ENCODE results near the gene SLC25A30.
"Not testable (repeated sequence)": the region's sequence is repeated elsewhere in the genome, so short reads cannot be mapped to it uniquely, and the experiment has no call there.

Gene SLC25A30

DNA sequence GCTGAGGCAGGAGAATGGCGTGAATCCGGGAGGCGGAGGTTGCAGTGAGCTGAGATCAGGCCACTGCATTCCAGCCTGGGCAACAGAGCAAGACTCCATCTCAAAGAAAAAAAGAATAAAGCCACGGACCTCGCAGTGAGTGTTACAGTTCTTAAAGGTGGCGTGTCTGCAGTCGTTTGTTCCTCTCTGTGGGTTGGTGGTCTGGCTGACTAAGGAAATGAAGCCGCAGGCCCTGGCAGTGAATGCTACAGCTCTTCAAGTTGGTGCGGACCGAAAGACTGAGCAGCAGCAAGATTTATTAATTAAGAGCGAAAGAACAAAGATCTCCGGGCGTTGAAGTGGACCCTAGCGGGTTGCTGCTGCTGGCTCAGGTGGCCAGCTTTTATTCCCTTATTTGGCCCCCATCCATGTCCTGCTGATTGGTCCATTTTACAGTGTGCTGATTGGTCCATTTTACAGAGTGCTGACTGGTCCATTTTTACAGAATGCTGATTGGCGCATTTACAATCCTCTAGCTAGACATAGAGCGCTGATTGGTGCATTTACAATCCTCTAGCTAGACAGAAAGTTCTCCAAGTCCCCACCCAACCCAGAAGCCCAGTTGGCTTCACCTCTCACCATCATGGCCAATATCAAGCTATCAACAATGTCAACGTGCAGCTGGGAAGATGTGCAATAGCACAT is 31.1 kb downstream of the SLC25A30 start:
- not testable (repeated sequence) for H3K4me1 ChIP-seq (ENCODE audit: control insufficient read depth, insufficient read depth, low read length); H3K27me3 ChIP-seq (replicated peaks; ENCODE audit: control insufficient read depth, insufficient read depth, low read length); DNase-seq (ENCODE audit: low read depth); H3K4me3 ChIP-seq (ENCODE audit: low read length); H3K36me3 ChIP-seq (ENCODE audit: control insufficient read depth, insufficient read depth, low read length, severe bottlenecking); H3K9me3 ChIP-seq (ENCODE audit: control insufficient read depth, low read length); H3K9ac ChIP-seq (ENCODE audit: low read length)

DNA sequence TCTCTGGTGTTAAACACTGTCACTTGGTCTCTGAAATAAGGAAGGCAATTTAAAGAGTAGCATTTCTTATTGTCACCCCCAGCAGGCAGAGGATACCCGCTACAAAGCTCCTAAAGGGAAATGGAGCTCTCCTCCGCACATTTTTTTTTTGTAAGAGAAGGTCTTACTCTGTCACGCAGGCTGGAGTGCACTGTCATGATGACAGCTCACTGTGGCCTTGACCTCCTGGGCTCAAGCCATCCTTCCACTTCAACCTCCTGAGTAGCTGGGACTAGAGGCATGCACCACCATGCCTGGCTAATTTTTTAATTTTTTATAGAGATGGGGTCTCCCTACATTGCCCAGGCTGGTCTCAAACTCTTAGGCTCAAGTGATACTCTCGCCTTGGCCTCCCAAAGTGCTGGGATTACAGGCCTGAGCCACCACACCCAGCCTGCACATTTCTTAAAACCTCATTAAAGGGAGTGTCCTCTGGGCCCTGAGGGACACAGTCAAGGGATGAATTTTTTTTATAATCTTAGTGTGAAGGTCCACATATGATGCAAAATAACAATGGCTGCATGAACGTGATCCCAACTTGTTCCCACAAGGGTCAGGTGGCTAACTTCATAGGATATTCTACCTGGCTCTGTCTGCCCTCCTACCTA is 32.1 kb downstream of the SLC25A30 start:
- peaks cover 3% of the 10 kb centered on the region for H3K36me3 ChIP-seq (ENCODE audit: control insufficient read depth, insufficient read depth, low read length, severe bottlenecking)
- no peaks in the 10 kb centered on the region for H3K4me1 ChIP-seq (ENCODE audit: control insufficient read depth, insufficient read depth, low read length)
- H3K27me3 ChIP-seq (replicated peaks; ENCODE audit: control insufficient read depth, insufficient read depth, low read length) = no peaks in the 10 kb centered on the region
- no peaks in the 10 kb centered on the region for H3K9me3 ChIP-seq (ENCODE audit: control insufficient read depth, low read length)
- H3K9ac ChIP-seq (ENCODE audit: low read length) = no peak overlapping the region
- no peak for DNase-seq (ENCODE audit: low read depth)
- H3K4me3 ChIP-seq (ENCODE audit: low read length) = no peak overlapping the region

DNA sequence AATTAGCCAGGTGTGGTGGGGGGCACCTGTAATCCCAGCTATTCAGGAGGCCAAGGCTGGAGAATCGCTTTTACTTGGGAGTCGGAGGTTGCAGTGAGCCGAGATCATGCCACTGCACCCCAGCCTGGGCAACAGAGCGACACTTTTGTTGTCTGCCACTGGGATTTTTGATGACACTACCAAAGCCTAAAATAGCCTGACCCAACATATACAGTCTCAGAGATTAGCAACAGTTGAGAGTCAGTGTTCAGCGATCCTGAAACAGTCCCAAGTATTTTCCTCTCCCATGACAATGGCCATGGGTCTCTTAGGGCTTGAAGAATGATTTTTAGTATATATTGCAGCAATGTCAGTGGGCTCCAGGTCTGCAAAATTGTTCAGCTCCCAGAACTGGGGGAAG is 32.9 kb downstream of the SLC25A30 start:
- Histone ChIP-seq H3K27me3 (replicated peaks; ENCODE audit: control insufficient read depth, insufficient read depth, low read length) (no peaks in the 10 kb centered on the region), H3K36me3 (ENCODE audit: control insufficient read depth, insufficient read depth, low read length, severe bottlenecking) (peaks cover 3% of the 10 kb centered on the region), H3K4me3 (ENCODE audit: low read length) (no peak overlapping the region), H3K9ac (ENCODE audit: low read length) (no peak overlapping the region), H3K9me3 (ENCODE audit: control insufficient read depth, low read length) (no peaks in the 10 kb centered on the region), H3K4me1 (ENCODE audit: control insufficient read depth, insufficient read depth, low read length) (no peaks in the 10 kb centered on the region)
- DNase-seq (ENCODE audit: low read depth) = no peak

DNA sequence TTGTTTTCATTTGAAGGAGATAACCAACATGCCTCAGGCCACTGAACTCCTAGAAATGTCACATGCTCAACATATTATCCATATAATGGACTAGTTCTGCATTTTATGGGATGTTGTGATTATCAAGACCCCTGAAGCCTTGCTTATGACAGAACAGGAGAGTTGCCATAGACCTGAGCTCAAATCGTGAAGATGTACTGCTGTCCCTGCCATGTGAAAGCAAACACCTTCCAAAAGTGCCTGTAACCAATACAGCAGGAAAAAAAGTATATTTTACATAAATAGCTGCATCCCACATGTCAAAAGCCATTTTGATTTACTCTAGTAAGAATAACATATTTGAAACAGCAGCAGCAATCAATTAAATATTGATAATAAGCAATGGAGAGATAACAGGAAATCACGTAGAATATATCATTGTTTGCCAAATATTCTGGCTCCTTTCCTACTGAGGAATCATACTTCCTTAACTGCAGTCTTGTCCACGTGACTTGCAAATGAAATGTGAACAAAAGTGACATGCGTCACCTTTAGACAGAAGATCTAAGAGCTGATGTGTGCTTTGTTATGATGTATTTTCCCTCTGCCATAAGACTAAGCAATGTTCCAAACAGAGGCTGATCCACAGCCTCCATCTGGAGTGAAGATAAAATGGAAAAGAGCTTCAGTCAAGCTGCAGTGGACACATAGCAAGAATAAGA is 33.5 kb downstream of the SLC25A30 start:
- Histone ChIP-seq H3K4me3 (ENCODE audit: low read length) (no peak overlapping the region), H3K4me1 (ENCODE audit: control insufficient read depth, insufficient read depth, low read length) (no peaks in the 10 kb centered on the region), H3K36me3 (ENCODE audit: control insufficient read depth, insufficient read depth, low read length, severe bottlenecking) (peaks cover 3% of the 10 kb centered on the region), H3K27me3 (replicated peaks; ENCODE audit: control insufficient read depth, insufficient read depth, low read length) (no peaks in the 10 kb centered on the region), H3K9ac (ENCODE audit: low read length) (no peak overlapping the region), H3K9me3 (ENCODE audit: control insufficient read depth, low read length) (no peaks in the 10 kb centered on the region)
- no peak for DNase-seq (ENCODE audit: low read depth)

DNA sequence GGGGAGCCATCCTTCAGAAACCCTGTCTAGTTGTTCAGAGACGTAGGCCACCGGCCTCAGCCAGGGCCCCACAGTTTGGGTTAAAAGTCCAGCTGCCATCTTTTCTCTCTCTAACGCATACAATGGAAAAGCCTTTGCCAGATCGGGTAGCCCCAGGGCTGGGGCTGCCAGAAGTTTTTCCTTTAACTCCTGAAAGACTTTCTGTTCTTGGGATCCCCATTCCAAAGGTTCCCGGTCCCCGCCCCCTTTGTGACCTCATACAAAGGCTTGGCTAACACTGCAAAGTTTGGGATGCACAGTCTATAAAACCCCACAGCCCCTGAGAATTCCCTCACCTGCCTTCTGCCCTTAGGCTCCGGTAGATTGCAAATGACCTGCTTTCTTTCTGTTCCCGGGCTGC is 35.4 kb downstream of the SLC25A30 start:
- H3K9ac ChIP-seq (ENCODE audit: low read length); H3K36me3 ChIP-seq (ENCODE audit: control insufficient read depth, insufficient read depth, low read length, severe bottlenecking); H3K27me3 ChIP-seq (replicated peaks; ENCODE audit: control insufficient read depth, insufficient read depth, low read length); H3K4me3 ChIP-seq (ENCODE audit: low read length); DNase-seq (ENCODE audit: low read depth); H3K9me3 ChIP-seq (ENCODE audit: control insufficient read depth, low read length); H3K4me1 ChIP-seq (ENCODE audit: control insufficient read depth, insufficient read depth, low read length): not testable (repeated sequence)

DNA sequence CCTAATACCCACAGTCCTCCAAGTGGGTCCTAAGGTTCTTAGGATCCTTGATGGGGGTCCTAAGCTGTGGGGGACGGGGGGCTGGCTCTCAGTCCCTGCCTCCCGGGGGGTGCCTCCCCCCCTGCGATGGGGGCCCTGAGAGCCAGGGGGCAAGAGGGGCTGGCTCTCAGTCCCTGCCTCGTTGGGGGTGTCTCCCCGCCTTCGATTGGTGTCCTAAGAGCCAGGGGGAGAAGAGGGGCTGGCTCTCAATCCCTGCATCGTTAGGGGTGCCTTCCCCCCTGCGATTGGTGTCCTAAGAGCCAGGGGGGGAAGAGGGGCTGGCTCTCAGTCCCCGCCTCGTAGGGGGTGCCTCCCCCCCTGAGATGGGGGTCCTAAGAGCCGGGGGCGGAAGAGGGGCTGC is 37.0 kb downstream of the SLC25A30 start:
- H3K9ac ChIP-seq (ENCODE audit: low read length) = no peak overlapping the region
- H3K4me3 ChIP-seq (ENCODE audit: low read length) = no peak overlapping the region
- no peaks in the 10 kb centered on the region for H3K27me3 ChIP-seq (replicated peaks; ENCODE audit: control insufficient read depth, insufficient read depth, low read length)
- no peaks in the 10 kb centered on the region for H3K4me1 ChIP-seq (ENCODE audit: control insufficient read depth, insufficient read depth, low read length)
- no peak for DNase-seq (ENCODE audit: low read depth)
- H3K9me3 ChIP-seq (ENCODE audit: control insufficient read depth, low read length) = no peaks in the 10 kb centered on the region
- peaks cover 3% of the 10 kb centered on the region for H3K36me3 ChIP-seq (ENCODE audit: control insufficient read depth, insufficient read depth, low read length, severe bottlenecking)

DNA sequence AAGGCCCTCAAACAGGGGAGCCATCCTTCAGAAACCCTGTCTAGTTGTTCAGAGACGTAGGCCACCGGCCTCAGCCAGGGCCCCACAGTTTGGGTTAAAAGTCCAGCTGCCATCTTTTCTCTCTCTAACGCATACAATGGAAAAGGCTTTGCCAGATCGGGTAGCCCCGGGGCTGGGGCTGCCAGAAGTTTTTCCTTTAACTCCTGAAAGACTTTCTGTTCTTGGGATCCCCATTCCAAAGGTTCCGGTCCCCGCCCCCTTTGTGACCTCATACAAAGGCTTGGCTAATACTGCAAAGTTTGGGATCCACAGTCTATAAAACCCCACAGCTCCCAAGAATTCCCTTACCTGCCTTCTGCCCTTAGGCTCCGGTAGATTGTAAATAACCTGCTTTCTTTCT is 37.5 kb downstream of the SLC25A30 start:
- H3K9me3 ChIP-seq (ENCODE audit: control insufficient read depth, low read length); H3K27me3 ChIP-seq (replicated peaks; ENCODE audit: control insufficient read depth, insufficient read depth, low read length); H3K4me3 ChIP-seq (ENCODE audit: low read length); H3K4me1 ChIP-seq (ENCODE audit: control insufficient read depth, insufficient read depth, low read length); DNase-seq (ENCODE audit: low read depth); H3K36me3 ChIP-seq (ENCODE audit: control insufficient read depth, insufficient read depth, low read length, severe bottlenecking); H3K9ac ChIP-seq (ENCODE audit: low read length): not testable (repeated sequence)

DNA sequence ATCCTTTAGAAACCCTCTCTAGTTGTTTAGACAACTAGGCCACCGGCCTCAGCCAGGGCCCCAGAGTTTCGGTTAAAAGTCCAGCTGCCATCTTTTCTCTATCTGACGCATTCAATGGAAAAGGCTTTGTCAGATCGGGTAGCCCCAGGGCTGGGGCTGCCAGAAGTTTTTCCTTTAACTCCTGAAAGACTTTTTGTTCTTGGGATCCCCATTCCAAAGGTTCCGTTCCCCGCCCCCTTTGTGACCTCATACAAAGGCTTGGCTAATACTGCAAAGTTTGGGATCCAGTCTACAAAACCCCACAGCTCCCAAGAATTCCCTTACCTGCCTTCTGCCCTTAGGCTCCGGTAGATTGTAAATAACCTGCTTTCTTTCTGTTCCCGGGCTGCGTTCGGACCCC is 38.7 kb downstream of the SLC25A30 start:
- not testable (repeated sequence) for H3K4me3 ChIP-seq (ENCODE audit: low read length); DNase-seq (ENCODE audit: low read depth); H3K27me3 ChIP-seq (replicated peaks; ENCODE audit: control insufficient read depth, insufficient read depth, low read length); H3K9me3 ChIP-seq (ENCODE audit: control insufficient read depth, low read length); H3K9ac ChIP-seq (ENCODE audit: low read length); H3K4me1 ChIP-seq (ENCODE audit: control insufficient read depth, insufficient read depth, low read length); H3K36me3 ChIP-seq (ENCODE audit: control insufficient read depth, insufficient read depth, low read length, severe bottlenecking)

DNA sequence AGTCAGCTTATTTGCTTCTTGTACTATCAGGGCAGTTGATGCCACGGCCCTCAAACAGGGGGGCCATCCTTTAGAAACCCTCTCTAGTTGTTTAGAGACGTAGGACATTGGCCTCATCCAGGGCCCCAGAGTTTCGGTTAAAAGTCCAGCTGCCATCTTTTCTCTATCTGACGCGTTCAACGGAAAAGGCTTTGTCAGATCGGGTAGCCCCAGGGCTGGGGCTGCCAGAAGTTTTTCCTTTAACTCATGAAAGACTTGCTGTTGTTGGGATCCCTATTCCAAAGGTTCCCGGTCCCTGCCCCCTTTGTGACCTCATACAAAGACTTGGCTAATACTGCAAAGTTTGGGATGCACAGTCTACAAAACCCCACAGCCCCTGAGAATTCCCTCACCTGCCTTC is 39.4 kb downstream of the SLC25A30 start:
- H3K4me1 ChIP-seq (ENCODE audit: control insufficient read depth, insufficient read depth, low read length); H3K9me3 ChIP-seq (ENCODE audit: control insufficient read depth, low read length); H3K4me3 ChIP-seq (ENCODE audit: low read length); H3K9ac ChIP-seq (ENCODE audit: low read length); H3K27me3 ChIP-seq (replicated peaks; ENCODE audit: control insufficient read depth, insufficient read depth, low read length); DNase-seq (ENCODE audit: low read depth); H3K36me3 ChIP-seq (ENCODE audit: control insufficient read depth, insufficient read depth, low read length, severe bottlenecking): not testable (repeated sequence)

DNA sequence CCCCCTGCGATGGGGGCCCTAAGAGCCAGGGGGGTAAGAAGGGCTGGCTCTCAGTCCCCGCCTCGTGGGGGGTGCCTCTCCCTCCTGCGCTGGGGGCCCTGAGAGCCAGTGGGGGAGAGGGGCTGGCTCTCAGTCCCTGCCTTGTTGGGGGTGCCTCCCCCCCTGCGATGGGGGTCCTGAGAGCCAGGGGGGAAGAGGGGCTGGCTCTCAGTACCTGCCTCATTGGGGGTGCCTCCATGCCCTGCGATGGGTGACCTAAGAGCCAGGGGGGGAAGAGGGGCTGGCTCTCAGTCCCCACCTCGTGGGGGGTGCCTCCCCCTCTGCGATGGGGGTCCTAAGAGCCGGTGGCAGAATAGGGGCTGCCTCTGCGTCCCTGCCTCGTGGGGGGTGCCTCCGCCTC is 40.9 kb downstream of the SLC25A30 start:
- not testable (repeated sequence) for H3K4me1 ChIP-seq (ENCODE audit: control insufficient read depth, insufficient read depth, low read length); DNase-seq (ENCODE audit: low read depth); H3K9ac ChIP-seq (ENCODE audit: low read length); H3K4me3 ChIP-seq (ENCODE audit: low read length); H3K9me3 ChIP-seq (ENCODE audit: control insufficient read depth, low read length); H3K27me3 ChIP-seq (replicated peaks; ENCODE audit: control insufficient read depth, insufficient read depth, low read length); H3K36me3 ChIP-seq (ENCODE audit: control insufficient read depth, insufficient read depth, low read length, severe bottlenecking)

DNA sequence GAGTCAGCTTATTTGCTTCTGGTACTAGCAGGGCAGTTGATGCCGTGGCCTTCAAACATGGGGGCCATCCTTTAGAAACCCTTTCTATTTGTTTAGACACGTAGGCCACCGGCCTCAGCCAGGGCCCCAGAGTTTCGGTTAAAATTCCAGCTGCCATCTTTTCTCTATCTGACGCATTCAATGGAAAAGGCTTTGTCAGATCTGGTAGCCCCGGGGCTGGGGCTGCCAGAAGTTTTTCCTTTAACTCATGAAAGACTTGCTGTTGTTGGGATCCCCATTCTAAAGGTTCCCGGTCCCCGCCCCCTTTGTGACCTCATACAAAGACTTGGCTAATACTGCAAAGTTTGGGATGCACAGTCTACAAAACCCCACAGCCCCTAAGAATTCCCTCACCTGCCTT is 41.5 kb downstream of the SLC25A30 start:
- not testable (repeated sequence) for H3K4me1 ChIP-seq (ENCODE audit: control insufficient read depth, insufficient read depth, low read length); H3K4me3 ChIP-seq (ENCODE audit: low read length)

More for the DNA sequence above, 41.5 kb downstream of the SLC25A30 start:
- not testable (repeated sequence) for H3K36me3 ChIP-seq (ENCODE audit: control insufficient read depth, insufficient read depth, low read length, severe bottlenecking); H3K9me3 ChIP-seq (ENCODE audit: control insufficient read depth, low read length); H3K27me3 ChIP-seq (replicated peaks; ENCODE audit: control insufficient read depth, insufficient read depth, low read length); H3K9ac ChIP-seq (ENCODE audit: low read length); DNase-seq (ENCODE audit: low read depth)

All from adipocyte (in vitro differentiated cells).